WTC11 (cell line): ENCODE results near the gene NEK8. TPM values are rescaled to one million over a fixed set of nuclear protein-coding genes. Genes with fewer than 3 reads are reported as not detected.

Experiments
- ATF2 ChIP-seq: sonication (generic); formaldehyde crosslinking; IDR thresholded peaks from 2 replicates; pipeline ENCODE4 v1.8.1; 2022; ENCODE audit warnings: low read depth, missing genetic modification reagents, borderline replicate concordance
- E2F1 ChIP-seq: sonication (generic); formaldehyde crosslinking; IDR thresholded peaks from 2 replicates; pipeline ENCODE4 v1.8.0; 2022; ENCODE audit warnings: mild to moderate bottlenecking, missing genetic modification reagents
- E2F5 ChIP-seq: sonication (generic); formaldehyde crosslinking; IDR thresholded peaks from 2 replicates; pipeline ENCODE4 v1.8.1; 2022; ENCODE audit warnings: mild to moderate bottlenecking, moderate library complexity, missing genetic modification reagents
- ETV6 ChIP-seq: sonication (generic); formaldehyde crosslinking; IDR thresholded peaks from 2 replicates; pipeline ENCODE4 v1.8.1; 2022; ENCODE audit warnings: mild to moderate bottlenecking, missing genetic modification reagents
- FOXJ3 ChIP-seq: sonication (generic); formaldehyde crosslinking; IDR thresholded peaks from 2 replicates; pipeline ENCODE4 v1.9.0; 2021; ENCODE audit warnings: missing genetic modification reagents, mild to moderate bottlenecking, borderline replicate concordance
- FOXP1 ChIP-seq: sonication (generic); formaldehyde crosslinking; IDR thresholded peaks from 2 replicates; pipeline ENCODE4 v1.8.0; 2022; ENCODE audit warnings: missing genetic modification reagents, mild to moderate bottlenecking, moderate library complexity, borderline replicate concordance
- GTF2I ChIP-seq: fragments of 250-450 bp; sonication (Bioruptor Pico); conservative IDR thresholded peaks from 2 replicates; pipeline ENCODE4 v1.4.0; 2021; ENCODE audit warnings: mild to moderate bottlenecking
- MLX ChIP-seq: sonication (generic); formaldehyde crosslinking; IDR thresholded peaks from 2 replicates; pipeline ENCODE4 v1.8.1; 2023; ENCODE audit warnings: mild to moderate bottlenecking, missing genetic modification reagents, moderate library complexity
- NFATC4 ChIP-seq: fragments of 250-450 bp; sonication (Bioruptor Pico); IDR thresholded peaks from 2 replicates; pipeline ENCODE4 v1.9.0; 2021; ENCODE audit warnings: mild to moderate bottlenecking
- NR1H2 ChIP-seq: sonication (generic); formaldehyde crosslinking; IDR thresholded peaks from 2 replicates; pipeline ENCODE4 v1.9.0; 2021; ENCODE audit warnings: mild to moderate bottlenecking, moderate library complexity, missing genetic modification reagents
- PREB ChIP-seq: sonication (generic); formaldehyde crosslinking; IDR thresholded peaks from 2 replicates; pipeline ENCODE4 v1.8.1; 2022; ENCODE audit warnings: mild to moderate bottlenecking, missing genetic modification reagents, moderate library complexity, borderline replicate concordance
- STAT6 ChIP-seq: sonication (generic); formaldehyde crosslinking; conservative IDR thresholded peaks from 2 replicates; pipeline ENCODE4 v1.8.1; 2023; ENCODE audit warnings: mild to moderate bottlenecking, low read depth, missing genetic modification reagents, moderate library complexity
- USF2 ChIP-seq: sonication (generic); formaldehyde crosslinking; IDR thresholded peaks from 2 replicates; pipeline ENCODE4 v1.8.1; 2023; ENCODE audit warnings: mild to moderate bottlenecking, missing genetic modification reagents, moderate library complexity
- ZBTB43 ChIP-seq: sonication (generic); formaldehyde crosslinking; IDR thresholded peaks from 2 replicates; pipeline ENCODE4 v1.8.1; 2023; ENCODE audit warnings: mild to moderate bottlenecking, missing genetic modification reagents
- ZMAT4 ChIP-seq: fragments of 250-450 bp; sonication (Bioruptor Pico); IDR thresholded peaks from 2 replicates; pipeline ENCODE4 v1.9.0; 2021; ENCODE audit warnings: mild to moderate bottlenecking
- ZNF281 ChIP-seq: sonication (generic); formaldehyde crosslinking; IDR thresholded peaks from 2 replicates; pipeline ENCODE4 v1.8.0; 2023; ENCODE audit warnings: mild to moderate bottlenecking, missing genetic modification reagents
- ZNF317 ChIP-seq: sonication (generic); formaldehyde crosslinking; IDR thresholded peaks from 2 replicates; pipeline ENCODE4 v1.8.1; 2023; ENCODE audit warnings: low read depth, mild to moderate bottlenecking, moderate library complexity, missing genetic modification reagents, borderline replicate concordance
- ZNF396 ChIP-seq: fragments of 250-450 bp; sonication (Bioruptor Pico); IDR thresholded peaks from 2 replicates; pipeline ENCODE4 v1.8.0; 2021; ENCODE audit warnings: mild to moderate bottlenecking, moderate library complexity, borderline replicate concordance
- ZNF512 ChIP-seq: sonication (generic); formaldehyde crosslinking; IDR thresholded peaks from 2 replicates; pipeline ENCODE4 v1.8.1; 2022; ENCODE audit warnings: missing genetic modification reagents, borderline replicate concordance
- ZSCAN18 ChIP-seq: fragments of 250-450 bp; sonication (Bioruptor Pico); IDR thresholded peaks from 2 replicates; pipeline ENCODE4 v2.1.2; 2022; ENCODE audit warnings: mild to moderate bottlenecking, moderate library complexity
- total RNA-seq: library from RNA; stranded (reverse); gene quantifications from 3 replicates; pipeline ENCODE4 v1.2.3, GENCODE V29; 2021

The NEK8 gene
- total RNA-seq, 1 experiment from 2014 or later, result 25.0 TPM

GRCh38 chr17:28725660-28726225 is 2.8 kb upstream of the NEK8 start (continued):
- no peak for TF ChIP-seq ZSCAN18 (CRISPR knock-in tag)
- TF ChIP-seq MLX (CRISPR knock-in tag), result peak; percentile 48; the same call in 1 of the 2 replicates
- TF ChIP-seq ZNF317, result no peak
- no peak for TF ChIP-seq STAT6 (CRISPR knock-in tag)
- TF ChIP-seq ETV6 (CRISPR knock-in tag), result no peak
- TF ChIP-seq NFATC4 (CRISPR knock-in tag), result peak; percentile 98
- no peak for TF ChIP-seq ZNF396 (CRISPR knock-in tag)
- 0 out of 2 replicates have a peak, but pooled peaks have one; percentile 10 for TF ChIP-seq ATF2 (CRISPR knock-in tag)
- peak; percentile 48; the same call in 1 of the 2 replicates for TF ChIP-seq ZMAT4 (CRISPR knock-in tag)
- peak; percentile 36; the same call in 1 of the 2 replicates for TF ChIP-seq ZNF281 (CRISPR knock-in tag)
- TF ChIP-seq NR1H2 (CRISPR knock-in tag), result no peak
- TF ChIP-seq USF2 (CRISPR knock-in tag), result no peak; the same call in 1 of the 2 replicates
- TF ChIP-seq ZNF512 (CRISPR knock-in tag), result no peak
- TF ChIP-seq GTF2I (CRISPR knock-in tag), result no peak
- peak; percentile 82 for TF ChIP-seq E2F1 (CRISPR knock-in tag)
- TF ChIP-seq FOXJ3 (CRISPR knock-in tag), result no peak
- peak; percentile 80 for TF ChIP-seq FOXP1
- peak; percentile 71 for TF ChIP-seq E2F5 (CRISPR knock-in tag)
- no peak; the same call in 1 of the 2 replicates for TF ChIP-seq PREB (CRISPR knock-in tag)
- peak; percentile 85 for TF ChIP-seq ZBTB43 (CRISPR knock-in tag)
